KOPT-K1 (cell line): ENCODE measurements around the gene RANBP1.

Experiments
- H3K27ac ChIP-seq: fragments of 200-600 bp; sonication (generic); 2 replicates; pipeline ENCODE4 v1.5.1; 2016; ENCODE audit warnings: antibody characterized with exemption, mild to moderate bottlenecking, low read depth, low read length; ENCODE audit not compliant: poor library complexity, severe bottlenecking
- H3K36me3 ChIP-seq: fragments of 200-600 bp; sonication (generic); 2 replicates; pipeline ENCODE4 v1.5.1; 2017; ENCODE audit warnings: antibody characterized with exemption, mild to moderate bottlenecking, low read length, moderate library complexity; ENCODE audit not compliant: insufficient read depth
- H3K9me3 ChIP-seq: fragments of 200-600 bp; sonication (generic); 2 replicates; pipeline ENCODE4 v1.5.1; 2017; ENCODE audit warnings: antibody characterized with exemption, low read length, mild to moderate bottlenecking; ENCODE audit not compliant: insufficient read depth, poor library complexity, severe bottlenecking

RANBP1 gene

GRCh38 chr22:20118300-20119020 is 2.6 kb downstream of the RANBP1 start:
- Histone ChIP-seq H3K9me3 (no peaks in the 10 kb centered on the region), H3K27ac (peak overlapping the region; percentile 96), H3K36me3 (peaks cover 78% of the 10 kb centered on the region)

DNA sequence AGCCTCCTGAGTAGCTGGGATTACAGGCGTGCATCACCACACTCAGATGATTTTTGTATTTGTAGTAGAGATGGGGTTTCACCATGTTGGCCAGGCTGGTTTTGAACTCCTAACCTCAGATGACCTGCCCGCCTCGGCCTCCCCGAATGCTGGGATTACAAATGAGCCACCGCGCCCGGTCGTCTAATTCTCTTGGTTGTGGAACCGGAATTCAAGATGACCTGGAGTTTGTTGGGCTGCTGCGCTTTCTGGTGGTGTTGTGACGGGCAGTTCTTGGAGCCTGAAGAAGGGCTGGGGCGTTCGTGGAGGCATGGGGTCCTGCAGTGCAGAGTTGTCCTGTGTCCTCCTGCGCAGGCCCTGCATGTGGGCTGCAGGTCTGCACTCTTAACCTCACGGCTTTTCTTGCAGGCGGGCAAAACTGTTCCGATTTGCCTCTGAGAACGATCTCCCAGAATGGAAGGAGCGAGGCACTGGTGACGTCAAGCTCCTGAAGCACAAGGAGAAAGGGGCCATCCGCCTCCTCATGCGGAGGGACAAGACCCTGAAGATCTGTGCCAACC is 6.0 kb downstream of the RANBP1 start:
- H3K27ac ChIP-seq, result no peak overlapping the region
- H3K36me3 ChIP-seq, result peaks cover 86% of the 10 kb centered on the region
- H3K9me3 ChIP-seq, result no peaks in the 10 kb centered on the region

- no peak overlapping the region for H3K27ac ChIP-seq
- H3K9me3 ChIP-seq, result no peaks in the 10 kb centered on the region
- peaks cover 100% of the 10 kb centered on the region for H3K36me3 ChIP-seq
Measured at GRCh38 chr22:20123366-20124082, 7.6 kb downstream of the RANBP1 start.

DNA sequence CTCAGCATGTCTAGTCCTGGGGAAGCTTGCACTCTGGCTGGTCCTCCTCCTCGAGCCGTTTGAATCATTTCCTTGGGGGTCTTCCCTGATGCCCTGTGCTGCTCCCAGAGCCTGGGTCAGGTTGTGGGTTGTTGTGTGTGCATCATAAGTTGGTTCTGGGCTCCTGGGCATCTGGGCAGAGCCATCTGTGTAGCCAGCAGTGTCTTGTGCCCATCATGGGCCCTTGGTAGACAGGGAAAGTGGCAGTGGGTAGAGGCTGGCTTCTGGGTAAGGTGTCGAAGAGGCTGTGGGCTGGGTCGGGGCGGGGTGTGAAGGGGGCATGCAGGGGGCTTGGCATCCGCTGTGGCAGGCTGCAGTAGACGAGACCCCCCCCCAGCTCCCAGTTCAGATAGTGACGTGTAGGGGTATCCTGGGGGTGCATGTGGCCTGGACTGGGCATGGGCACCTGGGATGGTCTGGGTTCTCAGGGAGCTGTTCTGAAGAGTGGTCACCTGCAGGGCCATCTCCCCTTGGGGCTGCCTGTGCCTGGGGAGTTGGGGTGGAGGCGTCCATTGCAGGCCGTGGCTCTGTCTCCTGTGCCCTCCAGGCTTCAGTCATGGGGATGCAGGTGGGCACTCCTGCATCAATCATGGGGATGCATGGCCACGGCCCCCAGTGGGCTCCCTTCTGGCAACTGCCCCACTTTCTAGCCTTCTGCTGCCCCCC is 8.3 kb downstream of the RANBP1 start:
- peaks cover 98% of the 10 kb centered on the region for H3K36me3 ChIP-seq

DNA sequence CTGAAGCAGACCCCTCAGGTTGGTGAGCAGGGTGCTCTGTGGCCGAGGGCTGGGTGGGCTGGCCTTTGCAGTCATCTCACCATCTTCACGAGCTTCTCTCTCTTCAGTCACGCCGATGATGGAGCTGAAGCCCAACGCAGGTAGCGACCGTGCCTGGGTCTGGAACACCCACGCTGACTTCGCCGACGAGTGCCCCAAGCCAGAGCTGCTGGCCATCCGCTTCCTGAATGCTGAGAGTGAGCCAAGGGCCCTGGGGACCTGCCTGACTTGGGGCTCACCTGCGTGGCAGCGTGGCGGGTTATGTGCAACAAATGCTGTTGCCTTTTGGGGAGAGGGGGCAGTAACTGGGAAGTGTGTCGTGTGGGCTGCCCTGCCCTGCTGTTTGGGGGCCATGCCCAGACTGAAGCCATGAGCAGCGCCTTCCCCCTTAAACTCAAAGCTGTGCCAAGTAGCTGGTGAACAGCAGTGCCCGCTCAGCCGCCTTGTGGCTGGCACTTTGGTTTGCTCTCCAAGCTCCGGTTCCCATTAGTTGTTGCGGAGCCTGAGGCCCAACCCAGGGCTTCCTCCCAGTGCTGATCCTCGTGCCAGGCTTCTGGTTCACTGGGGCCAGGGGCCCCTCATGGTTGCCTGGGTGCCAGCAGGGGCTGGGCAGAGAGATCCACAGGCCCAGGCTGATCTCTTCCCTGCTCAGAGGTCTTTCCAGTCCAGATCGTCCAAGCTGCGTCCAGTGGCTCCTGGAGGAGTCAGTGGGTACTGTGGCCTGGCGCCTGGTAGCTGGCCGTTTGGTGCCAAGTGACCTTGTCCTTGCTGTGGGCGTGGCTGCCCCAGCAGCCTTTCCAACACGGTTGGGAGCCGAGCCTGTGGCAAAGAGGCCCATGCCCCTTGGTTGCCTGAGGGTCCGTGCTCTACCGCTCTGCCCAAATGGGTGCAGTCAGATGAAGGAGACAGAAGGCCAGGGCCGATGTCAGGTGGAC is 9.6 kb downstream of the RANBP1 start:
- Histone ChIP-seq H3K36me3 (peaks cover 85% of the 10 kb centered on the region), H3K27ac (no peak overlapping the region), H3K9me3 (no peaks in the 10 kb centered on the region)

More for the DNA sequence above, 8.3 kb downstream of the RANBP1 start:
- Histone ChIP-seq H3K27ac (no peak overlapping the region), H3K9me3 (no peaks in the 10 kb centered on the region)

DNA sequence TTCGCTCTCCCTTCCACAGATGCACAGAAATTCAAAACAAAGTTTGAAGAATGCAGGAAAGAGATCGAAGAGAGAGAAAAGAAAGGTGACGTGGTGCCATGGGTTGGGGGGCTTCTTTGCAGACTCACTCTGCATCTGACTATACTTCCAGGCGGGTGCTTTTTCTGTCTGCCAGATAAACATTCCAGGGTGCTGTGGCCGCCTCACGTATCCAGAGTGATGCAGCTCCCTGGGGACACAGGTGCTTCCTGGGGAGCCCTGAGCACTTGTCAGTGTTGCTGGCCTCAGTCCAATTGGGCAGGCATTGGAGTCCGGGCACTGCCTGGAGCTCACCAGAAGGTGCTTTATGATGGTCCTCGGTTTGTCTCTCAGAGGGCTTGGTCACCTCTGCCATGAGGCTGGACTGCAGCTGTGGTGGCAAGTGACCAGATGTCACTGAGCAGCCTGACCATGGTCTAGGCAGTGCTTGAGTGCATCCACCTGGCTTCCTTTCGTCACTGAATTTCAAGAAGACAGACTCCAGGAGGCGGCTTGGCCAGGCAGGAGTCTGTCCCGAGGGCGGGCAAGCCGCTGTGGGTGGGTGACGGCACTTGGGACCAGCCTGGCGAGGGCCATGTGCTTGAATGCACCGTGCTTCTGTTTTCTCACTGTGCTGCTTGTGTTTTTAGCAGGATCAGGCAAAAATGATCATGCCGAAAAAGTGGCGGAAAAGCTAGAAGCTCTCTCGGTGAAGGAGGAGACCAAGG is 10.6 kb downstream of the RANBP1 start:
- Histone ChIP-seq H3K36me3 (peaks cover 76% of the 10 kb centered on the region), H3K27ac (no peak overlapping the region), H3K9me3 (no peaks in the 10 kb centered on the region)

GRCh38 chr22:20127318-20127868 is 11.5 kb downstream of the RANBP1 start:
- no peaks in the 10 kb centered on the region for H3K9me3 ChIP-seq
- H3K36me3 ChIP-seq, result peaks cover 66% of the 10 kb centered on the region
- peak overlapping the region; percentile 46 for H3K27ac ChIP-seq

DNA sequence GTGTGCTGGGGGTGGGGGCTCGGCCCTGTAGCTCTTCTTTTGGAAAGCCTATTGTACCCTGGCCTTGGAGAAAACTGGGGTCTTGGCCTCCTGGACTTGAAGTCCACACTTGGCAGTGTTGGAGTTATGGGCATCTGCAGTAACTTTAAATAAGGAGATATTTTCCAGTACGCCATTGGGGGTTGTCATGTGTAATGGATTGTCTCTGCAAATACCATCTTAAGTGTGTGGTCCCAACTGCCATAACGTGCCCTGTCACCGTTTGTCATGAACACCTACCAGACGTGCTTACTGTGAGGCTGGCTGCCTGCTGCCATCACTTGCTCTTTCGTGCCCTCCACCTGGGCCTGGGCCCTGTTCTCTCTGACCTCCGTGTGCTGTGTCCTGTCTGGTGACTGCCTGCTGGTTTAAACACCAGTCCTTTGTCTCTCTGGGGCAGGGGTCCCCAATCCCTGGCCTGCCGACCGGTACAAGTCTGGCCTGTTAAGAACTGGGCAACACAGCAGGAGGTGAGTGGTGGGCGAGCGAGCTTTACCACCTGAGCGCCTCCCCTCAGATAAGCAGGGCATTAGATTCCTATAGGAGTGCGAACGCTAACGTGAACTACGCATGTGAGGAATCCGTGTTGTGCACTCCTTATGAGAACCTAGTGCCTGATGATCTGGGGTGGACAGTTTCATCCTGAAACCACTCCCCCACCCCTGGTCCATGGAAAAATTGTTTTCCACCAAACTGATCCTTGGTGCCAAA is 12.1 kb downstream of the RANBP1 start:
- peaks cover 60% of the 10 kb centered on the region for H3K36me3 ChIP-seq
- H3K27ac ChIP-seq, result peak overlapping the region; percentile 46
- H3K9me3 ChIP-seq, result no peaks in the 10 kb centered on the region

DNA sequence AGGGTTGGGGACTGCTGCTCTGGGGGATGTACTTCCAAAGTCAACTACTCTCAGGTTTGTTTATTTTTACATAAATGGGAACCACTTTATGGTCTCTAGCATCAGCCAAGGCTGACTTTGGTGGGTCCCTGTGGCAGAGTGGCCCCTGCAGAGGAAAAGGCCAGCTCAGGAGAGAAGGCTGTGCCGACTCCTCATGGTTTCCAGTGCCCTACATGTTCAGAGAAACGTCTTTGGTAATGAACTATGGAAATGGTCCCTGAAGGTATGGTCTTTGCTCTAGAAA is 12.7 kb downstream of the RANBP1 start:
- H3K36me3 ChIP-seq, result peaks cover 54% of the 10 kb centered on the region
- H3K27ac ChIP-seq, result peak overlapping the region; percentile 46
- no peaks in the 10 kb centered on the region for H3K9me3 ChIP-seq

- Histone ChIP-seq H3K9me3 (no peaks in the 10 kb centered on the region), H3K36me3 (peaks cover 49% of the 10 kb centered on the region), H3K27ac (peak overlapping the region; percentile 46)
Measured at GRCh38 chr22:20128902-20129746, 13.2 kb downstream of the RANBP1 start.

GRCh38 chr22:20129747-20130014 is 13.8 kb downstream of the RANBP1 start:
- Histone ChIP-seq H3K27ac (peak overlapping the region; percentile 46), H3K9me3 (no peaks in the 10 kb centered on the region), H3K36me3 (peaks cover 43% of the 10 kb centered on the region)

GRCh38 chr22:20130319-20130718 is 14.4 kb downstream of the RANBP1 start:
- H3K9me3 ChIP-seq, result no peaks in the 10 kb centered on the region
- H3K36me3 ChIP-seq, result peaks cover 37% of the 10 kb centered on the region
- H3K27ac ChIP-seq, result no peak overlapping the region
